H1 (cell line): ENCODE data around the gene RASGRP4. TPM values are rescaled to one million over a fixed set of nuclear protein-coding genes. Genes with fewer than 3 reads are reported as not detected.

Experiments used
- CTCF ChIA-PET: fragments of 300-600 bp; sonication (Branson Sonifier 250); formaldehyde crosslinking; loops from one replicate; lab custom pipeline; 2021; ENCODE audit not compliant: partially characterized antibody; lab: Charles Lee
- POLR2A ChIA-PET: fragments of 300-600 bp; sonication (Branson Sonifier 250); formaldehyde crosslinking; loops from one replicate; lab custom pipeline; 2021; ENCODE audit warnings: inconsistent platforms; ENCODE audit not compliant: partially characterized antibody; lab: Charles Lee
- DNase-seq, 2 experiments: peaks; one replicate each; pipeline versions ENCODE4 v3.0.0 to v3.0.0-alpha.2; 2010 to 2022; ENCODE audit warnings: low spot score in 2 of 2, low read depth in 1 of 2, mixed read lengths in 1 of 2
- FAIRE-seq: peaks from 2 replicates; lab custom pipeline; 2011; peaks lifted over from hg19 to GRCh38; lab: Jason Lieb, UNC
- H2AFZ ChIP-seq: 2 replicates; pipeline ENCODE4 v1.8.1; 2012; ENCODE audit warnings: low read length, inconsistent platforms
- H2AK5ac ChIP-seq: 2 replicates; pipeline ENCODE4 v1.6.1; 2013; ENCODE audit warnings: low read depth, low read length
- H2BK120ac ChIP-seq: replicated peaks from 2 replicates; pipeline ENCODE3; 2013; ENCODE audit warnings: low read depth, low read length, inconsistent platforms
- H2BK12ac ChIP-seq: 2 replicates; pipeline ENCODE4 v1.6.1; 2013; ENCODE audit warnings: low read depth, low read length
- H2BK15ac ChIP-seq: 2 replicates; pipeline ENCODE4 v1.6.1; 2013; ENCODE audit warnings: low read length
- H2BK20ac ChIP-seq: 2 replicates; pipeline ENCODE4 v1.6.1; 2013; ENCODE audit warnings: low read length
- H2BK5ac ChIP-seq: 2 replicates; pipeline ENCODE4 v1.6.1; 2013; ENCODE audit warnings: low read depth, low read length
- H3K14ac ChIP-seq: 2 replicates; pipeline ENCODE4 v1.6.1; 2013; ENCODE audit warnings: inconsistent platforms; ENCODE audit not compliant: insufficient read length
- H3K18ac ChIP-seq: 2 replicates; pipeline ENCODE4 v1.6.1; 2013; ENCODE audit warnings: low read length; ENCODE audit errors: extremely low read depth
- H3K23ac ChIP-seq: 2 replicates; pipeline ENCODE4 v1.6.1; 2013; ENCODE audit warnings: inconsistent platforms; ENCODE audit not compliant: insufficient read length
- H3K23me2 ChIP-seq: 2 replicates; pipeline ENCODE4 v1.6.1; 2013; ENCODE audit warnings: low read depth, low read length
- H3K27ac ChIP-seq: 2 replicates; pipeline ENCODE4 v1.6.1; 2011; ENCODE audit warnings: low read depth, low read length, inconsistent platforms
- H3K27me3 ChIP-seq, 4 experiments: replicated peaks in 1 of 4; 1 replicate in 1 of 4; 2 replicates in 3 of 4; pipeline versions ENCODE4 v1.6.1 to v1.8.1; 2011 to 2013; ENCODE audit warnings: low read length in 3 of 4, mild to moderate bottlenecking in 3 of 4, inconsistent platforms in 2 of 4, mixed read lengths in 2 of 4, moderate library complexity in 1 of 4; ENCODE audit not compliant: control insufficient read depth in 3 of 4, insufficient read depth in 3 of 4; ENCODE audit errors: extremely low read depth in 1 of 4
- H3K36me3 ChIP-seq, 4 experiments: 2 replicates each; pipeline versions ENCODE4 v1.6.1 to v1.8.1; 2011 to 2013; ENCODE audit warnings: mild to moderate bottlenecking in 4 of 4, low read length in 3 of 4, moderate library complexity in 2 of 4, control low read depth in 1 of 4, inconsistent platforms in 1 of 4; ENCODE audit not compliant: insufficient read depth in 4 of 4, control insufficient read depth in 2 of 4
- H3K4ac ChIP-seq: replicated peaks from 2 replicates; pipeline ENCODE3; 2013; ENCODE audit warnings: low read length, low read depth, mixed read lengths, inconsistent platforms; ENCODE audit not compliant: insufficient read length
- H3K4me1 ChIP-seq, 4 experiments: replicated peaks in 1 of 4; 1 replicate in 1 of 4; 2 replicates in 3 of 4; pipeline versions ENCODE4 v1.6.1 to v1.8.1; 2011 to 2013; ENCODE audit warnings: low read length in 3 of 4, inconsistent platforms in 2 of 4, mixed read lengths in 1 of 4; ENCODE audit not compliant: insufficient read depth in 4 of 4, control insufficient read depth in 3 of 4
- H3K4me2 ChIP-seq, 2 experiments: 2 replicates each; pipeline versions ENCODE4 v1.6.1 to v1.8.1; 2011 to 2013; ENCODE audit warnings: low read depth in 2 of 2, low read length in 2 of 2, control low read depth in 1 of 2, inconsistent platforms in 1 of 2, mild to moderate bottlenecking in 1 of 2; ENCODE audit not compliant: insufficient read depth in 1 of 2
- H3K4me3 ChIP-seq, 4 experiments: fragments of 200-600, 300-600 bp in 1 of 4; sonication (generic), shearing (Covaris generic), sonication (Bioruptor Twin) in 1 of 4; 2 replicates each; pipeline versions ENCODE4 v1.5.1 to v1.8.1; 2011 to 2016; ENCODE audit warnings: low read length in 4 of 4, low read depth in 3 of 4, control low read depth in 2 of 4, inconsistent platforms in 2 of 4, mild to moderate bottlenecking in 2 of 4, mixed read lengths in 1 of 4, moderate library complexity in 1 of 4; ENCODE audit not compliant: insufficient read depth in 2 of 4; ENCODE audit errors: extremely low read depth in 1 of 4
- H3K56ac ChIP-seq: replicated peaks from 2 replicates; pipeline ENCODE3; 2013; ENCODE audit warnings: low read depth, mild to moderate bottlenecking, mixed read lengths, low read length, inconsistent platforms; ENCODE audit not compliant: insufficient read length
- H3K79me1 ChIP-seq: 2 replicates; pipeline ENCODE4 v1.6.1; 2013; ENCODE audit warnings: low read depth, low read length, control low read depth
- H3K79me2 ChIP-seq, 2 experiments: 2 replicates each; pipeline versions ENCODE4 v1.6.1 to v1.8.1; 2012 to 2013; ENCODE audit warnings: low read length in 2 of 2, mild to moderate bottlenecking in 2 of 2, inconsistent platforms in 1 of 2; ENCODE audit not compliant: insufficient read depth in 2 of 2, control insufficient read depth in 1 of 2
- H3K9ac ChIP-seq, 4 experiments: replicated peaks in 1 of 4; 1 replicate in 1 of 4; 2 replicates in 3 of 4; pipeline versions ENCODE4 v1.6.1 to v1.8.1; 2011 to 2013; ENCODE audit warnings: low read depth in 3 of 4, low read length in 3 of 4, control low read depth in 2 of 4, mild to moderate bottlenecking in 2 of 4, moderate library complexity in 2 of 4, inconsistent platforms in 1 of 4; ENCODE audit errors: extremely low read depth in 1 of 4
- H3K9me3 ChIP-seq, 2 experiments: 2 replicates each; pipeline versions ENCODE4 v1.6.1 to v1.8.1; 2012 to 2013; ENCODE audit warnings: mild to moderate bottlenecking in 2 of 2, moderate library complexity in 2 of 2, control low read depth in 1 of 2, inconsistent platforms in 1 of 2, low read depth in 1 of 2, low read length in 1 of 2, mixed read lengths in 1 of 2; ENCODE audit not compliant: insufficient read depth in 2 of 2
- H4K20me1 ChIP-seq, 2 experiments: replicated peaks in 1 of 2; 2 replicates each; pipeline versions ENCODE3 to v1.8.1; 2011 to 2013; ENCODE audit warnings: inconsistent platforms in 2 of 2, low read length in 2 of 2, mild to moderate bottlenecking in 1 of 2; ENCODE audit not compliant: insufficient read depth in 2 of 2, control insufficient read depth in 1 of 2
- H4K5ac ChIP-seq: 2 replicates; pipeline ENCODE4 v1.6.1; 2013; ENCODE audit warnings: low read length, low read depth, mixed read lengths, inconsistent platforms; ENCODE audit not compliant: insufficient read length
- H4K8ac ChIP-seq: 2 replicates; pipeline ENCODE4 v1.8.0; 2013; ENCODE audit warnings: mild to moderate bottlenecking, moderate library complexity, low read length, inconsistent platforms; ENCODE audit not compliant: insufficient read depth; ENCODE audit errors: extremely low read depth
- H4K91ac ChIP-seq: replicated peaks from 2 replicates; pipeline ENCODE3; 2013; ENCODE audit warnings: low read length, mixed read lengths, inconsistent platforms; ENCODE audit not compliant: insufficient read length
- BRCA1 ChIP-seq: IDR thresholded peaks from 2 replicates; pipeline ENCODE4 v1.6.1; 2012; ENCODE audit warnings: low read depth, low read length, improper control_type of control experiment
- EGR1 ChIP-seq: IDR thresholded peaks from 2 replicates; pipeline ENCODE4 v1.6.1; 2011; ENCODE audit warnings: low read depth, low read length, borderline replicate concordance
- EZH2 ChIP-seq: fragments of 200-600 bp; sonication (generic); IDR thresholded peaks from 2 replicates; pipeline ENCODE4 v1.7.1; 2012; ENCODE audit warnings: low read depth, mild to moderate bottlenecking, moderate library complexity, low read length, inconsistent platforms; ENCODE audit not compliant: severe bottlenecking
- MAX ChIP-seq: IDR thresholded peaks from 2 replicates; pipeline ENCODE4 v1.6.1; 2012; ENCODE audit warnings: inconsistent platforms
- TAF7 ChIP-seq: optimal IDR thresholded peaks from 2 replicates; pipeline ENCODE3; 2011; ENCODE audit warnings: low read depth, mild to moderate bottlenecking, inconsistent platforms, low read length, moderate library complexity, borderline replicate concordance
- WGBS, 2 experiments: shearing (Covaris generic) in 1 of 2; methylation state at CpG; one replicate each; pipeline versions ENCODE4 v1.1.6 to v1.1.7; 2013 to 2015; ENCODE audit warnings: low lambda C conversion rate in 2 of 2, mixed read lengths in 2 of 2, inconsistent platforms in 1 of 2, low coverage in 1 of 2, missing lambda C conversion rate in 1 of 2; ENCODE audit not compliant: insufficient replicate concordance in 2 of 2, insufficient coverage in 1 of 2, insufficient read length in 1 of 2; ENCODE audit errors: extremely low coverage in 1 of 2, missing lambda C conversion rate in 1 of 2; 5-methylcytosine and 5-hydroxymethylcytosine counted together
- polyA plus RNA-seq, 7 experiments: library from polyadenylated mRNA; depleted of rRNA in 3 of 7; stranded (reverse) in 5 of 7; unstranded in 2 of 7; fragments of >200 nt in 5 of 7; fragments of 200-250 nt in 2 of 7; gene quantifications; 1 replicate in 5 of 7; 2 replicates in 1 of 7; 4 replicates in 1 of 7; pipeline versions ENCODE4 v1.2.1 to v1.2.3, GENCODE V29; 2011 to 2013; ENCODE audit warnings: missing spikeins in 2 of 7, mixed read lengths in 2 of 7
- total RNA-seq: library from RNA; stranded (reverse); fragmentation: NEBNext Ultra II Directional; extraction: Animal tissue kit (Norgen Biotek cat#: 25700); gene quantifications from 2 replicates; pipeline ENCODE4 v1.2.1, GENCODE V29; 2021

RASGRP4 gene
- total and polyA plus RNA-seq, 2 of the 8 experiments (the other 6 are each of a cell fraction or from before 2014, with no cell fraction given), result 1.9 to 3.1 TPM

- no peak overlapping the region for H3K23ac ChIP-seq
- no peak for FAIRE-seq
- TF ChIP-seq EZH2 (no peak), BRCA1 (no peak), TAF7 (no peak), MAX (no peak), EGR1 (no peak)
Observed at GRCh38 chr19:38371081-38371480, 54.9 kb downstream of the RASGRP4 start.

More at GRCh38 chr19:38371081-38371480, 54.9 kb downstream of the RASGRP4 start:
- peaks cover 0 to 6% (median 3%) of the 10 kb centered on the region in 4 experiments; a peak in 3 of 7 replicates for H3K4me1 ChIP-seq
- H4K91ac ChIP-seq, result no peak overlapping the region
- no peak overlapping the region for H4K5ac ChIP-seq
- no peak overlapping the region for H2BK15ac ChIP-seq
- no peak overlapping the region for H2BK20ac ChIP-seq
- H2BK5ac ChIP-seq, result no peak overlapping the region
- no peak overlapping the region for H3K56ac ChIP-seq
- no peak overlapping the region for H4K8ac ChIP-seq
- no peak overlapping the region for H3K4ac ChIP-seq
- H2AFZ ChIP-seq, result no peak overlapping the region
- H2AK5ac ChIP-seq, result no peak overlapping the region
- peaks cover 8% of the 10 kb centered on the region for H3K79me1 ChIP-seq
- no peak overlapping the region for H3K4me2 ChIP-seq
- WGBS, 2 experiments, result 97% methylated on average over 6 of the region's 6 CpGs; no CpG with 5 or more reads in 1 of the 2 experiments
- H3K27ac ChIP-seq, result no peak overlapping the region
- peaks cover 0 to 5% of the 10 kb centered on the region in 2 experiments for H4K20me1 ChIP-seq
- no peak overlapping the region for H3K4me3 ChIP-seq
- no peaks in the 10 kb centered on the region for H3K36me3 ChIP-seq
- peaks cover 0 to 2% (median 0%) of the 10 kb centered on the region in 4 experiments; a peak in 2 of 7 replicates for H3K27me3 ChIP-seq
- CTCF ChIA-PET, result interaction anchor here (1.4 to 1.6 kb wide), 2 partner anchors 14 to 126 kb away, joined by 4 read pairs; no protein-coding TSS in a partner anchor
- no peak overlapping the region for H3K14ac ChIP-seq
- H2BK12ac ChIP-seq, result no peak overlapping the region
- no peak overlapping the region for H3K9ac ChIP-seq
- H3K23me2 ChIP-seq, result peaks cover 7% of the 10 kb centered on the region; the same call in 1 of the 2 replicates
- H3K9me3 ChIP-seq, result no peaks in the 10 kb centered on the region
- POLR2A ChIA-PET, result no interaction called here
- DNase-seq, result no peak
- peaks cover 0 to 11% of the 10 kb centered on the region in 2 experiments; a peak in 2 of 4 replicates for H3K79me2 ChIP-seq
- H2BK120ac ChIP-seq, result no peak overlapping the region
- H3K18ac ChIP-seq, result no peak overlapping the region
